ENCODE results near the gene MYBPC1. TPM values are rescaled to one million over a fixed set of nuclear protein-coding genes. Genes with fewer than 3 reads are reported as not detected.

The MYBPC1 gene
- total and polyA plus RNA-seq, 2 experiments from 2014 or later, result 0.18 TPM; not detected in 1

DNA sequence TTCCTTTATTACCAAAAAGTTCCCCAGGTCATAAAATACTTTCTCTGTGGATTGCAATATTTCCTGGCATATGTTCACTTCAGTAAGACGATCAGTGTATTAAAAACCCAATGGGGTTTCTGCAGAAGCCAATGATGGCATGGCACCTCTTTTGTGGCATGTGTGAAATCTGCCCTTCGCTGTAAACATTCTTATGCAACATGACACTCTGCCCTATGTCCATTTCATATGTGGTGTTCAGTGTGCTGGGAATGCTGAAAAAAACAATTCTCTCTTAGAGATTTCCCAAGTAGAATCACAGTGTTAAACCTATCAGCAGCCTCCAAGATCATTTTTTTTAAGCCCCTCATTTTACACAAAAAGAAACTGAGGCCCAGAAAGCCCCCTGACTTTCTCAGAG, 2.3 kb upstream of the MYBPC1 start:
- TF ChIP-seq, protein P1, sequence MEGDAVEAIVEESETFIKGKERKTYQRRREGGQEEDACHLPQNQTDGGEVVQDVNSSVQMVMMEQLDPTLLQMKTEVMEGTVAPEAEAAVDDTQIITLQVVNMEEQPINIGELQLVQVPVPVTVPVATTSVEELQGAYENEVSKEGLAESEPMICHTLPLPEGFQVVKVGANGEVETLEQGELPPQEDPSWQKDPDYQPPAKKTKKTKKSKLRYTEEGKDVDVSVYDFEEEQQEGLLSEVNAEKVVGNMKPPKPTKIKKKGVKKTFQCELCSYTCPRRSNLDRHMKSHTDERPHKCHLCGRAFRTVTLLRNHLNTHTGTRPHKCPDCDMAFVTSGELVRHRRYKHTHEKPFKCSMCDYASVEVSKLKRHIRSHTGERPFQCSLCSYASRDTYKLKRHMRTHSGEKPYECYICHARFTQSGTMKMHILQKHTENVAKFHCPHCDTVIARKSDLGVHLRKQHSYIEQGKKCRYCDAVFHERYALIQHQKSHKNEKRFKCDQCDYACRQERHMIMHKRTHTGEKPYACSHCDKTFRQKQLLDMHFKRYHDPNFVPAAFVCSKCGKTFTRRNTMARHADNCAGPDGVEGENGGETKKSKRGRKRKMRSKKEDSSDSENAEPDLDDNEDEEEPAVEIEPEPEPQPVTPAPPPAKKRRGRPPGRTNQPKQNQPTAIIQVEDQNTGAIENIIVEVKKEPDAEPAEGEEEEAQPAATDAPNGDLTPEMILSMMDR (conservative IDR thresholded peaks at IDR 0.05; ENCODE audit: low read depth in 2 of 2), result no peak
- TF ChIP-seq NANOG (IDR thresholded peaks at IDR 0.05; ENCODE audit: borderline replicate concordance) (no peak), CREB1 (CRISPR knock-in tag; IDR thresholded peaks at IDR 0.05; ENCODE audit: low read depth) (no peak), ETS1 (IDR thresholded peaks at IDR 0.05) (no peak), EZH2 (IDR thresholded peaks at IDR 0.05; ENCODE audit: low read depth, unreplicated experiment) (no peak)
- Histone ChIP-seq H3F3A (replicated peaks; ENCODE audit: low read depth) (no peaks in the 10 kb centered on the region), H3K27ac (ENCODE audit: low read depth) (no peak overlapping the region), H3K9me2 (ENCODE audit: insufficient read depth) (no peaks in the 10 kb centered on the region), H3K4me3 (no peak overlapping the region), H3K79me2 (replicated peaks; ENCODE audit: insufficient read depth) (no peaks in the 10 kb centered on the region), H2AFZ (no peak overlapping the region), H3K27me3 (ENCODE audit: insufficient read depth) (no peaks in the 10 kb centered on the region), H3K4me2 (no peak overlapping the region), H3K4me1 (ENCODE audit: insufficient read depth) (peaks cover 12% of the 10 kb centered on the region; the same call in 1 of the 2 replicates), H4K20me1 (replicated peaks; ENCODE audit: insufficient read depth) (no peaks in the 10 kb centered on the region), H3K36me3 (ENCODE audit: insufficient read depth) (no peaks in the 10 kb centered on the region)
- ATAC-seq (no peak), DNase-seq (ENCODE audit: low spot score) (no peak)
- no peaks in the 10 kb centered on the region for H3K9me3 Mint-ChIP-seq
- no peaks in the 10 kb centered on the region for H3K36me3 Mint-ChIP-seq (ENCODE audit: low read depth)
- H3K4me1 Mint-ChIP-seq, result peaks cover 20% of the 10 kb centered on the region; the same call in 2 of the 3 replicates
- H3K27ac Mint-ChIP-seq, result no peak overlapping the region
- H3K27me3 Mint-ChIP-seq (ENCODE audit: insufficient read depth, low read depth, poor library complexity), result no peaks in the 10 kb centered on the region
- H3K4me3 Mint-ChIP-seq, result no peak overlapping the region

DNA sequence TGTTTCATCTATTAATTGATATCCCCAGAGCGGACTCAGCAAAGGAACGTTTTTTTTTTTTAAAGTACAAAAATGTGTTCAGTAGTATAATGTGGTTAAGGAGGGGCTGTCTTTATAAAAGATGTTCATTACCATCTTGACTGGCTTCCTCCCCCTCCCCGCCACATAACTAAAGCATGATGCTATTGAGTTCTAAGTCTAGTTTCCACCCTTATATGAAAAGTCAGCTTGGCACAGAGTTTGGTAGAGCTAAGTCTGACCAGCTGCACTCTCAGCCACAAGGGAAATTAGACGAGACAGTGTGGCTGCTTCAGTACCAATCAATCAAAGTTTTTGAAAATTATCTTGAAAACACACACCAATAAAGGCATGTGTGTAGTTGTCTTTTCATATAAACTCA, 1.9 kb upstream of the MYBPC1 start:
- H3K4me3 Mint-ChIP-seq, result no peak overlapping the region
- no peaks in the 10 kb centered on the region for H3K9me2 ChIP-seq (ENCODE audit: insufficient read depth)
- no peak for DNase-seq (ENCODE audit: low spot score)
- H3K36me3 Mint-ChIP-seq (ENCODE audit: low read depth), result no peaks in the 10 kb centered on the region
- no peak overlapping the region for H2AFZ ChIP-seq
- no peaks in the 10 kb centered on the region for H3K27me3 ChIP-seq (ENCODE audit: insufficient read depth)
- H3K36me3 ChIP-seq (ENCODE audit: insufficient read depth), result no peaks in the 10 kb centered on the region
- TF ChIP-seq ZNF331 (CRISPR knock-in tag; IDR thresholded peaks at IDR 0.05; ENCODE audit: low read depth) (no peak), CREB1 (CRISPR knock-in tag; IDR thresholded peaks at IDR 0.05; ENCODE audit: low read depth) (no peak)
- no peaks in the 10 kb centered on the region for H3K79me2 ChIP-seq (replicated peaks; ENCODE audit: insufficient read depth)
- no peak overlapping the region for H3K27ac ChIP-seq (ENCODE audit: low read depth)
- H3K4me1 ChIP-seq (ENCODE audit: insufficient read depth), result peaks cover 12% of the 10 kb centered on the region; the same call in 1 of the 2 replicates
- no peak overlapping the region for H3K4me3 ChIP-seq
- H3F3A ChIP-seq (replicated peaks; ENCODE audit: low read depth), result no peaks in the 10 kb centered on the region
- H3K9me3 Mint-ChIP-seq, result no peaks in the 10 kb centered on the region
- ATAC-seq, result no peak
- no peaks in the 10 kb centered on the region for H3K27me3 Mint-ChIP-seq (ENCODE audit: insufficient read depth, low read depth, poor library complexity)
- no peak overlapping the region for H3K27ac Mint-ChIP-seq
- H3K4me1 Mint-ChIP-seq, result peaks cover 20% of the 10 kb centered on the region; the same call in 2 of the 3 replicates
- no peak overlapping the region for H3K4me2 ChIP-seq
- no peaks in the 10 kb centered on the region for H4K20me1 ChIP-seq (replicated peaks; ENCODE audit: insufficient read depth)

GRCh38 chr12:101596172-101596571, 1.4 kb downstream of the MYBPC1 start:
- no peak overlapping the region for H2AFZ ChIP-seq
- H3K4me2 ChIP-seq, result no peak overlapping the region
- no peaks in the 10 kb centered on the region for H3K27me3 Mint-ChIP-seq (ENCODE audit: insufficient read depth, low read depth, poor library complexity)
- no peak overlapping the region for H3K4me3 Mint-ChIP-seq
- no peaks in the 10 kb centered on the region for H3K79me2 ChIP-seq (replicated peaks; ENCODE audit: insufficient read depth)
- no peaks in the 10 kb centered on the region for H4K20me1 ChIP-seq (replicated peaks; ENCODE audit: insufficient read depth)
- H3K36me3 ChIP-seq (ENCODE audit: insufficient read depth), result no peaks in the 10 kb centered on the region
- no peaks in the 10 kb centered on the region for H3K27me3 ChIP-seq (ENCODE audit: insufficient read depth)
- DNase-seq (ENCODE audit: low spot score), result no peak
- H3K36me3 Mint-ChIP-seq (ENCODE audit: low read depth), result no peaks in the 10 kb centered on the region
- H3K27ac ChIP-seq (ENCODE audit: low read depth), result no peak overlapping the region
- H3F3A ChIP-seq (replicated peaks; ENCODE audit: low read depth), result no peaks in the 10 kb centered on the region
- H3K4me1 ChIP-seq (ENCODE audit: insufficient read depth), result peaks cover 12% of the 10 kb centered on the region; the same call in 1 of the 2 replicates
- H3K9me2 ChIP-seq (ENCODE audit: insufficient read depth), result no peaks in the 10 kb centered on the region
- no peak for ATAC-seq
- no peak overlapping the region for H3K4me3 ChIP-seq
- no peaks in the 10 kb centered on the region for H3K9me3 Mint-ChIP-seq
- H3K4me1 Mint-ChIP-seq, result peaks cover 23% of the 10 kb centered on the region
- no peak overlapping the region for H3K27ac Mint-ChIP-seq
- TF ChIP-seq, protein P1 (conservative IDR thresholded peaks at IDR 0.05; ENCODE audit: low read depth in 2 of 2), result no peak
- TF ChIP-seq CREB1 (CRISPR knock-in tag; IDR thresholded peaks at IDR 0.05; ENCODE audit: low read depth) (no peak), ETS1 (IDR thresholded peaks at IDR 0.05) (no peak), ZNF331 (CRISPR knock-in tag; IDR thresholded peaks at IDR 0.05; ENCODE audit: low read depth) (no peak), NANOG (IDR thresholded peaks at IDR 0.05; ENCODE audit: borderline replicate concordance) (no peak), JUNB (IDR thresholded peaks at IDR 0.05; ENCODE audit: unreplicated experiment) (no peak), EZH2phosphoT487 (IDR thresholded peaks at IDR 0.05; ENCODE audit: unreplicated experiment) (no peak)

Measured in GM23338 (cell line).